ENCODE measurements around the gene CDKN2D. TPM values are rescaled to one million over a fixed set of nuclear protein-coding genes. Genes with fewer than 3 reads are reported as not detected.
A peak's percentile ranks its signal among the peaks of the same experiment; 100 is the strongest.

CDKN2D gene
- total RNA-seq, 2 experiments from 2014 or later = 62.1 to 67.1 TPM

GRCh38 chr19:10583036-10583776 is 14.4 kb upstream of the CDKN2D start:
- TF ChIP-seq, protein P1, sequence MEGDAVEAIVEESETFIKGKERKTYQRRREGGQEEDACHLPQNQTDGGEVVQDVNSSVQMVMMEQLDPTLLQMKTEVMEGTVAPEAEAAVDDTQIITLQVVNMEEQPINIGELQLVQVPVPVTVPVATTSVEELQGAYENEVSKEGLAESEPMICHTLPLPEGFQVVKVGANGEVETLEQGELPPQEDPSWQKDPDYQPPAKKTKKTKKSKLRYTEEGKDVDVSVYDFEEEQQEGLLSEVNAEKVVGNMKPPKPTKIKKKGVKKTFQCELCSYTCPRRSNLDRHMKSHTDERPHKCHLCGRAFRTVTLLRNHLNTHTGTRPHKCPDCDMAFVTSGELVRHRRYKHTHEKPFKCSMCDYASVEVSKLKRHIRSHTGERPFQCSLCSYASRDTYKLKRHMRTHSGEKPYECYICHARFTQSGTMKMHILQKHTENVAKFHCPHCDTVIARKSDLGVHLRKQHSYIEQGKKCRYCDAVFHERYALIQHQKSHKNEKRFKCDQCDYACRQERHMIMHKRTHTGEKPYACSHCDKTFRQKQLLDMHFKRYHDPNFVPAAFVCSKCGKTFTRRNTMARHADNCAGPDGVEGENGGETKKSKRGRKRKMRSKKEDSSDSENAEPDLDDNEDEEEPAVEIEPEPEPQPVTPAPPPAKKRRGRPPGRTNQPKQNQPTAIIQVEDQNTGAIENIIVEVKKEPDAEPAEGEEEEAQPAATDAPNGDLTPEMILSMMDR (IDR thresholded peaks at IDR 0.05) = no peak
- intact Hi-C loops (cut with micrococcal nuclease) = no loop called here
- Mint-ChIP-seq H3K27me3 (peaks cover 6% of the 10 kb centered on the region), H3K4me1 (ENCODE audit: low read depth) (peaks cover 13% of the 10 kb centered on the region), H3K27ac (no peak overlapping the region), H3K9me3 (no peaks in the 10 kb centered on the region), H3K36me3 (ENCODE audit: low read depth) (no peaks in the 10 kb centered on the region), H3K4me3 (no peak overlapping the region)
- POLR2A ChIA-PET = interaction anchor here (1.0 to 3.9 kb wide), 2 partner anchors 61 to 67 kb away, joined by 3 to 24 read pairs; no protein-coding TSS in a partner anchor
- DNase-seq = no peak
- CTCF ChIA-PET = interaction anchor here (1.4 to 8.5 kb wide), 6 partner anchors 19 to 115 kb away, joined by 3 to 409 read pairs (median 34); partner anchors contain the start of gene QTRT1
- no peak for ATAC-seq

- Mint-ChIP-seq H3K36me3 (ENCODE audit: low read depth) (no peaks in the 10 kb centered on the region), H3K27me3 (no peaks in the 10 kb centered on the region), H3K4me1 (ENCODE audit: low read depth) (peaks cover 7% of the 10 kb centered on the region), H3K4me3 (no peak overlapping the region), H3K27ac (no peak overlapping the region), H3K9me3 (no peaks in the 10 kb centered on the region)
- TF ChIP-seq, protein P1 (IDR thresholded peaks at IDR 0.05) = no peak
- intact Hi-C loops (cut with micrococcal nuclease) = no loop called here
- no peak for ATAC-seq
- DNase-seq = no peak
- ChIA-PET CTCF (interaction anchor here (0.6 to 8.5 kb wide), 36 partner anchors 8 to 282 kb away, joined by 3 to 409 read pairs (median 9); partner anchors contain the start of genes CDKN2D, KRI1 and QTRT1), POLR2A (interaction anchor here (0.9 to 3.9 kb wide), 10 partner anchors 8 to 120 kb away, joined by 3 to 24 read pairs (median 6); partner anchors contain the start of gene QTRT1)
Observed at GRCh38 chr19:10582091-10582490, 13.3 kb upstream of the CDKN2D start.

DNA sequence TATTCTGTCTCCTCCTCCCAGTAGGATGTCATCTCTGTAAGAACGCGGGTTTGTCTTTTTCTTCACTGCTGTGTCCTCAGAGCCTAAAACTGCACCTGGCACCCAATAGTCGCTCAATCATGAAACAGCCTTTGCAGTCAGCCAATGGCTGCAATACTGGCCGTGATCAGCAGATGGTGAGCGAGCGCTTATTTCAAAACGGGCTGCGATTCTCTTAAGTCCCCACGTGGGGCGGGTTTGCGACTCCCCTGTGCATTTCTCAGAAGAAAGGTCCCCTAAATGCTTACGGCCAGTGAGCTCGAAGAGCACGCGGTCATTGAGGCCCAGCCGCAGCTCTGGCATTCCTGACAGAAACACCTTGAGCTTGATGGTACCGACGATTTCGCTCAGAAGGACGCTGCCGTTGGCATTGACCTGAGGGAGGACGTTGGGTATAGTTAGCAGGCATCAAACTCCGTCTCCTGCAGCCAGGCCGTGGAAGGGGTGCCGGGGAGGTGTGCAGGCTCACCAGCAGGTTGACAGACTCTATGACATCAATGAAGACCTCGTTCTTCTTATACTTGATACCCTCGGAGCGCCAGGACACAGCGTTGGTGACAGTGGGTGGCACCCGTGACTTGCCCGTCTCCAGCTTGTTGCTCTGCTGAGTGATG is 12.3 kb upstream of the CDKN2D start:
- Mint-ChIP-seq H3K4me3 (no peak overlapping the region), H3K27ac (no peak overlapping the region), H3K4me1 (ENCODE audit: low read depth) (peaks cover 7% of the 10 kb centered on the region), H3K36me3 (ENCODE audit: low read depth) (no peaks in the 10 kb centered on the region), H3K9me3 (no peaks in the 10 kb centered on the region), H3K27me3 (no peaks in the 10 kb centered on the region)
- ATAC-seq (peak; percentile 100), DNase-seq (peak; percentile 98)
- ChIA-PET POLR2A (interaction anchor here (0.7 to 3.9 kb wide), 12 partner anchors 9 to 121 kb away, joined by 3 to 24 read pairs (median 4); partner anchors contain the start of genes KRI1 and QTRT1), CTCF (interaction anchor here (0.6 to 8.5 kb wide), 57 partner anchors 8 to 283 kb away, joined by 3 to 409 read pairs (median 6); partner anchors contain the start of genes CDKN2D, DNM2, KRI1 and QTRT1)
- intact Hi-C loops (cut with micrococcal nuclease) = loop anchor here (1.0 to 2.0 kb wide), 2 partner anchors 63 to 118 kb away; no protein-coding TSS in a partner anchor
- TF ChIP-seq, protein P1 (IDR thresholded peaks at IDR 0.05) = peak; percentile 100

DNA sequence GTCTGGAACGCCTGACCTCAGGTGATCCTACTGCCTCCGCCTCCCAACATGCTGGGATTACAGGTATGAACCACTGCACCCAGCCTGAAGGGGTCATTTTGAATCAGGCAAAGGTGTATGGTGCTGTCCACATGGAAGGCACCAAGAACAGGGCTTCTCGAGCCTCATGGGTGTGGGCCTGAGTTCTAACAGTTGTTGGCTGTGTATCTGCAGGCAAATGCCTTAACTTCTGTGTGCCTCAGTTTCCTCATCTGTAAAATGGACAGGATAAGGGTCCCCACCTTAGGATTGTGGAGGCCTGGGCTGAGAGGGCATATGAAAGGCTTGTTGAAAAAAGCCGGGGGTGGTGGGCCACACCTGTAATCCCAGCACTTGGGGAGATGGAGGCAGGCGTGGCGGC is 9.2 kb upstream of the CDKN2D start:
- DNase-seq = no peak
- intact Hi-C loops (cut with micrococcal nuclease) = no loop called here
- TF ChIP-seq, protein P1 (IDR thresholded peaks at IDR 0.05) = no peak
- Mint-ChIP-seq H3K36me3 (ENCODE audit: low read depth) (no peaks in the 10 kb centered on the region), H3K9me3 (no peaks in the 10 kb centered on the region), H3K4me1 (ENCODE audit: low read depth) (peaks cover 7% of the 10 kb centered on the region), H3K4me3 (no peak overlapping the region), H3K27me3 (no peaks in the 10 kb centered on the region), H3K27ac (no peak overlapping the region)
- CTCF ChIA-PET = interaction anchor here (1.1 to 8.5 kb wide), 3 partner anchors 69 to 120 kb away, joined by 3 to 409 read pairs (median 175); partner anchors contain the start of gene QTRT1
- POLR2A ChIA-PET = no interaction called here
- ATAC-seq = no peak
